Mesenchymal stem cell (in vitro differentiated cells and primary cell): ENCODE data around the gene GMFB.
A peak's percentile ranks its signal among the peaks of the same experiment; 100 is the strongest.

Experiments used
- DNase-seq: peaks from one replicate; pipeline ENCODE4 v3.0.0-alpha.2; 2013
- H2AFZ ChIP-seq: one replicate; pipeline ENCODE4 v1.6.1; 2013; ENCODE audit warnings: low read depth, mild to moderate bottlenecking, control low read depth, inconsistent platforms, low read length, moderate library complexity
- H2AK5ac ChIP-seq: 2 replicates; pipeline ENCODE4 v1.6.1; 2013; ENCODE audit warnings: low read length, moderate library complexity, mild to moderate bottlenecking, inconsistent platforms; ENCODE audit not compliant: severe bottlenecking
- H2BK120ac ChIP-seq: one replicate; pipeline ENCODE4 v1.6.1; 2013; ENCODE audit warnings: low read depth, mild to moderate bottlenecking, inconsistent platforms, low read length, moderate library complexity
- H2BK12ac ChIP-seq, 2 experiments: one replicate each; pipeline ENCODE4 v1.6.1; 2013; ENCODE audit warnings: inconsistent platforms in 2 of 2, low read length in 2 of 2, mild to moderate bottlenecking in 2 of 2, moderate library complexity in 2 of 2, control low read depth in 1 of 2
- H2BK15ac ChIP-seq: one replicate; pipeline ENCODE4 v1.6.1; 2013; ENCODE audit warnings: mild to moderate bottlenecking, low read depth, inconsistent platforms; ENCODE audit not compliant: poor library complexity, severe bottlenecking
- H2BK5ac ChIP-seq: 2 replicates; pipeline ENCODE4 v1.6.1; 2013; ENCODE audit warnings: low read depth, mild to moderate bottlenecking, low read length, control low read depth, inconsistent platforms; ENCODE audit not compliant: poor library complexity, severe bottlenecking
- H3K14ac ChIP-seq, 2 experiments: one replicate each; pipeline ENCODE4 v1.6.1; 2013; ENCODE audit warnings: inconsistent platforms in 2 of 2, low read length in 2 of 2, control low read depth in 1 of 2, mild to moderate bottlenecking in 1 of 2, moderate library complexity in 1 of 2
- H3K18ac ChIP-seq, 2 experiments: one replicate each; pipeline ENCODE4 v1.6.1; 2013; ENCODE audit warnings: inconsistent platforms in 2 of 2, low read length in 2 of 2, control low read depth in 1 of 2, low read depth in 1 of 2, mild to moderate bottlenecking in 1 of 2
- H3K23ac ChIP-seq, 2 experiments: one replicate each; pipeline ENCODE4 v1.6.1; 2013; ENCODE audit warnings: inconsistent platforms in 2 of 2, low read length in 2 of 2, mild to moderate bottlenecking in 2 of 2, moderate library complexity in 2 of 2, control low read depth in 1 of 2
- H3K27ac ChIP-seq: 2 replicates; pipeline ENCODE4 v1.5.1; 2013; ENCODE audit warnings: mild to moderate bottlenecking, moderate library complexity, low read length, control low read depth, inconsistent platforms; ENCODE audit not compliant: poor library complexity, severe bottlenecking
- H3K27me3 ChIP-seq, 2 experiments: 2 replicates each; pipeline versions ENCODE4 v1.6.1 to v1.7.0; 2013; ENCODE audit warnings: low read length in 2 of 2, mild to moderate bottlenecking in 2 of 2, moderate library complexity in 2 of 2, control low read depth in 1 of 2, inconsistent platforms in 1 of 2; ENCODE audit not compliant: control insufficient read depth in 1 of 2, insufficient read depth in 1 of 2
- H3K36me3 ChIP-seq, 2 experiments: 2 replicates each; pipeline versions ENCODE4 v1.6.1 to v1.7.0; 2013; ENCODE audit warnings: low read length in 2 of 2, control low read depth in 1 of 2, inconsistent platforms in 1 of 2, low read depth in 1 of 2, mild to moderate bottlenecking in 1 of 2; ENCODE audit not compliant: insufficient read depth in 2 of 2, control insufficient read depth in 1 of 2
- H3K4ac ChIP-seq, 2 experiments: one replicate each; pipeline ENCODE4 v1.6.1; 2013; ENCODE audit warnings: inconsistent platforms in 2 of 2, low read length in 2 of 2, mild to moderate bottlenecking in 2 of 2, moderate library complexity in 2 of 2, control low read depth in 1 of 2, low read depth in 1 of 2
- H3K4me1 ChIP-seq: 2 replicates; pipeline ENCODE4 v1.6.1; 2013; ENCODE audit warnings: low read depth, low read length, control low read depth; ENCODE audit not compliant: control insufficient read depth, insufficient read depth
- H3K4me2 ChIP-seq: 2 replicates; pipeline ENCODE4 v1.6.1; 2013; ENCODE audit warnings: low read length, mild to moderate bottlenecking, inconsistent platforms; ENCODE audit not compliant: poor library complexity, severe bottlenecking
- H3K4me3 ChIP-seq, 2 experiments: 2 replicates each; pipeline versions ENCODE4 v1.5.1 to v1.7.0; 2013; ENCODE audit warnings: low read length in 2 of 2, mild to moderate bottlenecking in 2 of 2, control low read depth in 1 of 2, low read depth in 1 of 2; ENCODE audit not compliant: insufficient read depth in 1 of 2
- H3K79me1 ChIP-seq: replicated peaks from 2 replicates; pipeline ENCODE4 v1.6.1; 2013; ENCODE audit warnings: mild to moderate bottlenecking, control low read depth, low read length, inconsistent platforms; ENCODE audit not compliant: poor library complexity, severe bottlenecking
- H3K9ac ChIP-seq: 2 replicates; pipeline ENCODE4 v1.7.0; 2013; ENCODE audit warnings: mild to moderate bottlenecking, low read length, moderate library complexity
- H3K9me3 ChIP-seq: 2 replicates; pipeline ENCODE4 v1.7.0; 2013; ENCODE audit warnings: mild to moderate bottlenecking, low read length; ENCODE audit not compliant: control insufficient read depth
- H4K8ac ChIP-seq: one replicate; pipeline ENCODE4 v1.6.1; 2013; ENCODE audit warnings: inconsistent platforms, mild to moderate bottlenecking, low read length, moderate library complexity
- H4K91ac ChIP-seq: one replicate; pipeline ENCODE4 v1.6.1; 2013; ENCODE audit warnings: mild to moderate bottlenecking, low read length, inconsistent platforms
- WGBS: methylation state at CpG from one replicate; pipeline ENCODE4 v1.1.7; 2013; ENCODE audit warnings: mixed read lengths; 5-methylcytosine and 5-hydroxymethylcytosine counted together

GMFB gene

DNA sequence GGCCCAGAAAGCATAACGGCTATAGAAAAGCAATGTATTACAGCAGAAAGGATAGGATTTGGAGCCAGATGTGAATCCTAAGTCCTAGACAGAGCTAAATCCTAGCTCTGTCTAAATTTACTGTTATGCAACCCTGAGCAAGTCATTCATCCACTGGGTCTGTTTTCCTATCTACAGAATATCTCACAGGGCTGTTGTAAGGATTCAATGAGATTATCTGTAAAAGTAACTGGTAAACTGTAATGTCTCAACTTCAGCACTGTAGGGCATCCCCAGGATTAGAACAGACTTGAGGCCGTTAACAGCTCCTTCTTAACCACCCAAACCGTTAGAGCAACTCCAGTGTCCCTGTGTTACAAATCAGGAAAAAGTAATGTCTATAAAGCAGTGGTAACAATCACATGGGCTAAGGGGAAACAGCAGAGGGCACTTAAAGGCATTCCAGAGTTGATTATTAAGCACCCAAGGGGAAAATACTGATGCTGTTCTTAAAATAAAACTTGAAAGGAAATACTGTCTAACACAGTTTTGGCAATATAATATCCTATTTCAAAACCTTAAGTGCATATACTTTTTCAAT, 10.1 kb downstream of the GMFB start:
- H3K4me3 ChIP-seq: no peak overlapping the region
- H3K9me3 ChIP-seq: no peaks in the 10 kb centered on the region
- H2BK12ac ChIP-seq: no peak overlapping the region
- peak; percentile 26 for DNase-seq
- H3K18ac ChIP-seq: no peak overlapping the region
- peaks cover 2 to 87% of the 10 kb centered on the region in 2 experiments for H3K36me3 ChIP-seq
- H2AFZ ChIP-seq: no peak overlapping the region
- no peak overlapping the region for H4K8ac ChIP-seq
- H3K4me1 ChIP-seq: peaks cover 3% of the 10 kb centered on the region
- H2BK120ac ChIP-seq: no peak overlapping the region
- H3K14ac ChIP-seq: no peak overlapping the region
- H3K23ac ChIP-seq: no peak overlapping the region
- no peaks in the 10 kb centered on the region for H3K27me3 ChIP-seq
- H3K27ac ChIP-seq: peak overlapping the region; percentile 16
- H3K9ac ChIP-seq: peak overlapping the region; percentile 62
- H2BK15ac ChIP-seq: no peak overlapping the region
- no peak overlapping the region for H2AK5ac ChIP-seq
- 100% methylated on average over 1 of the region's 3 CpGs for WGBS
- no peaks in the 10 kb centered on the region for H3K79me1 ChIP-seq
- H3K4me2 ChIP-seq: no peak overlapping the region
- no peak overlapping the region for H4K91ac ChIP-seq
- no peak overlapping the region for H2BK5ac ChIP-seq
- H3K4ac ChIP-seq: no peak overlapping the region

DNA sequence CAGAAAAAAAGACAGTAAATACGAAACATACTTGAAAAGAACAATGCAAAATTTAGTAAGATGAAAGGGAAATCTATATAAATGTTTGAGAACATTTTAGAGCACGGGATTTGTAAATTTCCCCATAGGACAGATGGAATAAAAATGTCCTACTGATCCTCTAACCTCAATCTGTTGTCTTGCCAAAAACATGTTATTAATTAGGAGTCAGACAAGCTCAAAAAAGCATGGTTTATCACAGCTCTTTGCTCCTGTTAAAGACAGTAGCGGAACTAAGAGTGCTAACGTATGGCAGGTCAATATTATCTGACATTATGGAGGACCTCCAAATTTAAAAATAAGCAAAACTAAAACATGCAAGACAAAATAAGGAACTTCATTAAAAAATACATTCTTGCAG, 12.9 kb downstream of the GMFB start:
- no peak overlapping the region for H2BK15ac ChIP-seq
- H3K79me1 ChIP-seq: peaks cover 1% of the 10 kb centered on the region
- no peak overlapping the region for H2BK12ac ChIP-seq
- no peak overlapping the region for H2BK120ac ChIP-seq
- H4K8ac ChIP-seq: no peak overlapping the region
- no peak overlapping the region for H3K27ac ChIP-seq
- WGBS: 100% methylated on average over 4 of the region's 4 CpGs
- H3K4ac ChIP-seq: no peak overlapping the region
- H3K9me3 ChIP-seq: no peaks in the 10 kb centered on the region
- no peak overlapping the region for H3K4me3 ChIP-seq
- H4K91ac ChIP-seq: no peak overlapping the region
- H3K4me1 ChIP-seq: peaks cover 2% of the 10 kb centered on the region
- H3K27me3 ChIP-seq: no peaks in the 10 kb centered on the region
- peaks cover 7 to 79% of the 10 kb centered on the region in 2 experiments for H3K36me3 ChIP-seq
- DNase-seq: no peak
- peak overlapping the region; percentile 52 for H3K9ac ChIP-seq
- H3K4me2 ChIP-seq: no peak overlapping the region
- H3K18ac ChIP-seq: no peak overlapping the region
- H3K23ac ChIP-seq: no peak overlapping the region
- no peak overlapping the region for H3K14ac ChIP-seq
- H2BK5ac ChIP-seq: no peak overlapping the region
- H2AFZ ChIP-seq: no peak overlapping the region
- no peak overlapping the region for H2AK5ac ChIP-seq

DNA sequence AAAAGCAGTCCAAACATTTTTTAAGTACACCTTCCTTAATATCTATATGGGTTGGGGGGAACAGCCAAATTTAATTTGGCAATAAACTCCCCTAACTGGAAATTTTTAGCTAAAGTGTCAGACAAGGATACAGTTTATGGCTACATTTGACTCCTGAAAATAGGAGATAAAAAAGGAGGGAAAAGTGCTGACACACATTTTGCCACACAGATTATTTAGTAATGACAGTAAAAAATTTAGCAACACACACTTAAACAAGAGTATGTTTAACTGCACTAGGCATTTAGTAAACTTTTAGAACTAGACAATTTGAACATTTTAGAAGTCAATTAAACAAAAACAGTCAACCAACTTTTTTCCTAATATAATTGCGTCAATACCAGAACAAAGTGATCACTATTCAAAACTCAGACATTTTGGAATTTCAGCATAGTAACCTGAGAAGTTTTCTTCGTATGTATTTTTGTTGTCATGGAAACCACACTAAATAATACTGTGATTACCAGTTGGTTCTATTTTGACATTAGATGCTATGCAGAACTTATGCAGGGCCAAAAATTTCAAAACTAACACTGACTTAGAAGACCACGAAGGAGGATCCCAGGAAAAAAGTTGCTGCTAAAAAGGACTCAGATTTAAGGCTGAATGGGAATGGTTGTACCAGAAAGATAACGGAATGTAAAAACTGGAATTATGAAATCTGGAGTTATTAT, 13.4 kb downstream of the GMFB start:
- no peak overlapping the region for H3K18ac ChIP-seq
- H4K8ac ChIP-seq: no peak overlapping the region
- H4K91ac ChIP-seq: no peak overlapping the region
- no peaks in the 10 kb centered on the region for H3K9me3 ChIP-seq
- WGBS: 95% methylated on average over 3 of the region's 4 CpGs
- DNase-seq: peak; percentile 72
- no peak overlapping the region for H3K23ac ChIP-seq
- no peak overlapping the region for H3K27ac ChIP-seq
- H3K79me1 ChIP-seq: peaks cover 1% of the 10 kb centered on the region
- no peaks in the 10 kb centered on the region for H3K27me3 ChIP-seq
- peaks cover 2% of the 10 kb centered on the region for H3K4me1 ChIP-seq
- H3K4me2 ChIP-seq: no peak overlapping the region
- H2AFZ ChIP-seq: no peak overlapping the region
- H3K14ac ChIP-seq: no peak overlapping the region
- H3K9ac ChIP-seq: peak overlapping the region; percentile 52
- H3K4me3 ChIP-seq: no peak overlapping the region
- H2BK15ac ChIP-seq: no peak overlapping the region
- peaks cover 7 to 80% of the 10 kb centered on the region in 2 experiments for H3K36me3 ChIP-seq
- H2BK120ac ChIP-seq: no peak overlapping the region
- no peak overlapping the region for H2BK5ac ChIP-seq
- H2AK5ac ChIP-seq: no peak overlapping the region
- no peak overlapping the region for H2BK12ac ChIP-seq
- no peak overlapping the region for H3K4ac ChIP-seq

DNA sequence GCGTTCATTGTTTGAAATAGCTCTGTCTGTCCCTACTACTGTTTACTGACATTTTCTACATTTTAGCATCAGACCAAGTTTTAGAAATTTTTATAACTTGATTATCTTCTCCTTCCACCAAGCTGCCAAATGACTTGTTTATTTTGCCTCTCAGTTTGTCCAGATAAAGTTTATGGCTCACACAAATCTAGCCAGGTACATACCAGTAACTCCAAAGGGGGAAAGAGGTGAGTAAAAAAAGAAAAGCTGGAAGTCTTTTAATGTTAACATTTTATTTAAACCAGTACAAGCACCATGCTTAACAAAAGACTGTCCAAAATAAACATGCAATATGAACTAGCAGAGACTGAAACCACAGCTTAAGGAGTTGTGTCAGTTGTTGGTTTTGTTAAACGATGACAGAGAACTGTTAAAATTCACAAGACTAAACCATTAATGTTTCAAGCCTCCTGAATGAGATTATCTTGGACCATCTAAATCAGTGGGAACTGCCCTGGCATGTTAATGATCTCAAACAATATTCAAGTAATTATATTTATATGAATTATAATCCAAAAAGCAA, 14.5 kb downstream of the GMFB start:
- Histone ChIP-seq H3K4ac (no peak overlapping the region), H2BK15ac (no peak overlapping the region), H2AFZ (no peak overlapping the region), H3K14ac (no peak overlapping the region), H3K79me1 (peaks cover 1% of the 10 kb centered on the region), H3K27ac (no peak overlapping the region), H2BK12ac (no peak overlapping the region), H3K36me3 (peaks cover 7 to 70% of the 10 kb centered on the region in 2 experiments), H2AK5ac (no peak overlapping the region), H4K8ac (no peak overlapping the region), H3K4me1 (peaks cover 2% of the 10 kb centered on the region), H3K9me3 (no peaks in the 10 kb centered on the region), H3K27me3 (no peaks in the 10 kb centered on the region), H3K4me2 (no peak overlapping the region), H3K4me3 (no peak overlapping the region), H3K23ac (no peak overlapping the region), H2BK120ac (no peak overlapping the region), H2BK5ac (no peak overlapping the region), H4K91ac (no peak overlapping the region), H3K9ac (no peak overlapping the region), H3K18ac (no peak overlapping the region)
- 98% methylated on average over 1 of the region's 2 CpGs for WGBS
- no peak for DNase-seq
